GM12892 (cell line): ENCODE results near the gene SAMD1.

Experiments used
- POLR2A ChIP-seq: IDR thresholded peaks from 2 replicates; pipeline ENCODE4 v1.6.1; 2011; ENCODE audit warnings: low read depth, low read length, control low read depth
- POLR2AphosphoS5 ChIP-seq: IDR thresholded peaks from 2 replicates; pipeline ENCODE4 v1.6.1; 2011; ENCODE audit warnings: low read depth, low read length, control low read depth

- no peak for TF ChIP-seq POLR2A
- TF ChIP-seq POLR2AphosphoS5, result no peak
These were observed 33.7 kb downstream of the SAMD1 start for GRCh38 chr19:14056741-14057356.
